ENCODE data around the gene CISD2. TPM values are rescaled to one million over a fixed set of nuclear protein-coding genes. Genes with fewer than 3 reads are reported as not detected.
"Not testable (repeated sequence)": the region's sequence is repeated elsewhere in the genome, so short reads cannot be mapped to it uniquely, and the experiment has no call there.

Gene CISD2
- 39.6 and 40.0 TPM in 2 replicates for polyA plus RNA-seq (2013)

GRCh38 chr4:102868781-102869568 is at the start of gene CISD2:
CISD2 (plus strand) TSS chr4:102868992; CDS start chr4:102869085, 93 bp downstream.
- no peak within 1 kb of the TSS for H2BK12ac ChIP-seq (ENCODE audit: low read length)
- H2BK120ac ChIP-seq (ENCODE audit: insufficient read depth, low read length, poor library complexity): peak within 1 kb of the TSS; percentile 70
- H4K12ac ChIP-seq (ENCODE audit: low read depth, low read length): peak within 1 kb of the TSS; percentile 92
- H3K9ac ChIP-seq (ENCODE audit: low read length): peak within 1 kb of the TSS; percentile 84
- peaks cover 0 to 2% of the 10 kb centered on the region in 2 experiments for H3K36me3 ChIP-seq (ENCODE audit: control insufficient read depth in 1 of 2, insufficient read depth in 2 of 2, low read length in 2 of 2)
- DNase-seq: peak; percentile 96
- peak within 1 kb of the TSS; percentile 55 for H3K4ac ChIP-seq (ENCODE audit: low read depth, low read length)
- H2AFZ ChIP-seq (ENCODE audit: insufficient read depth, low read length, poor library complexity): peak within 1 kb of the TSS; percentile 53
- peak within 1 kb of the TSS; percentile 87 for H4K8ac ChIP-seq (ENCODE audit: low read depth, low read length)
- H3K23ac ChIP-seq (ENCODE audit: low read length): no peak within 1 kb of the TSS
- H3K4me2 ChIP-seq (ENCODE audit: low read length): peak within 1 kb of the TSS; percentile 76
- H3K9me3 ChIP-seq (ENCODE audit: insufficient read depth, low read depth, low read length): no peaks in the 10 kb centered on the region
- H2AK5ac ChIP-seq (ENCODE audit: low read length): no peak within 1 kb of the TSS
- H3K4me1 ChIP-seq (ENCODE audit: control insufficient read depth in 1 of 2, insufficient read depth in 2 of 2, low read length in 2 of 2): peaks cover 0 to 3% of the 10 kb centered on the region in 2 experiments
- H3K4me3 ChIP-seq (ENCODE audit: low read depth, low read length): peak within 1 kb of the TSS; percentile 88
- peak within 1 kb of the TSS; percentile 72 for H3K14ac ChIP-seq (ENCODE audit: low read length)
- H2BK5ac ChIP-seq (ENCODE audit: low read depth, low read length, poor library complexity): peak within 1 kb of the TSS; percentile 70
- peak within 1 kb of the TSS; percentile 95 for H3K27ac ChIP-seq (ENCODE audit: low read depth, low read length)
- H3K79me1 ChIP-seq (ENCODE audit: low read length): peaks cover 12% of the 10 kb centered on the region
- peak within 1 kb of the TSS; percentile 73 for H3K18ac ChIP-seq (ENCODE audit: low read length)
- no peaks in the 10 kb centered on the region for H3K27me3 ChIP-seq (ENCODE audit: insufficient read depth, low read length)
- H4K91ac ChIP-seq (ENCODE audit: low read depth, low read length): peak within 1 kb of the TSS; percentile 85
- no CpG with 5 or more reads among the region's 71 CpGs for WGBS (ENCODE audit: extremely low coverage, insufficient coverage, insufficient read length)
- no peaks in the 10 kb centered on the region for H3K79me2 ChIP-seq (ENCODE audit: control insufficient read depth, insufficient read depth, low read length, poor library complexity)

GRCh38 chr4:102819100-102819499 is 49.7 kb upstream of the CISD2 start:
- not testable (repeated sequence) for H3K79me1 ChIP-seq (ENCODE audit: low read length); H2AFZ ChIP-seq (ENCODE audit: insufficient read depth, low read length, poor library complexity); H4K12ac ChIP-seq (ENCODE audit: low read depth, low read length); H3K18ac ChIP-seq (ENCODE audit: low read length); H3K27me3 ChIP-seq (ENCODE audit: insufficient read depth, low read length); H3K4me3 ChIP-seq (ENCODE audit: low read depth, low read length); H3K9ac ChIP-seq (ENCODE audit: low read length); H2BK5ac ChIP-seq (ENCODE audit: low read depth, low read length, poor library complexity); H3K27ac ChIP-seq (ENCODE audit: low read depth, low read length); H2AK5ac ChIP-seq (ENCODE audit: low read length); H3K36me3 ChIP-seq (ENCODE audit: control insufficient read depth in 1 of 2, insufficient read depth in 2 of 2, low read length in 2 of 2); H2BK120ac ChIP-seq (ENCODE audit: insufficient read depth, low read length, poor library complexity); H3K9me3 ChIP-seq (ENCODE audit: insufficient read depth, low read depth, low read length); H3K23ac ChIP-seq (ENCODE audit: low read length); H4K8ac ChIP-seq (ENCODE audit: low read depth, low read length); H2BK12ac ChIP-seq (ENCODE audit: low read length); H3K4me2 ChIP-seq (ENCODE audit: low read length); H4K91ac ChIP-seq (ENCODE audit: low read depth, low read length); DNase-seq; H3K14ac ChIP-seq (ENCODE audit: low read length)
- peak overlapping the region; percentile 98 for H3K4ac ChIP-seq (ENCODE audit: low read depth, low read length)
- peaks cover 7 to 11% of the 10 kb centered on the region in 2 experiments for H3K4me1 ChIP-seq (ENCODE audit: control insufficient read depth in 1 of 2, insufficient read depth in 2 of 2, low read length in 2 of 2)
- no CpG with 5 or more reads among the region's 10 CpGs for WGBS (ENCODE audit: extremely low coverage, insufficient coverage, insufficient read length)
- peaks cover 12% of the 10 kb centered on the region for H3K79me2 ChIP-seq (ENCODE audit: control insufficient read depth, insufficient read depth, low read length, poor library complexity)

- peaks cover 0 to 4% of the 10 kb centered on the region in 2 experiments for H3K36me3 ChIP-seq (ENCODE audit: control insufficient read depth in 1 of 2, insufficient read depth in 2 of 2, low read length in 2 of 2)
- H2BK5ac ChIP-seq (ENCODE audit: low read depth, low read length, poor library complexity): no peak overlapping the region
- peak overlapping the region; percentile 86 for H3K4ac ChIP-seq (ENCODE audit: low read depth, low read length)
- peaks cover 8% of the 10 kb centered on the region for H3K79me2 ChIP-seq (ENCODE audit: control insufficient read depth, insufficient read depth, low read length, poor library complexity)
- H2BK12ac ChIP-seq (ENCODE audit: low read length): no peak overlapping the region
- no CpG with 5 or more reads among the region's 8 CpGs for WGBS (ENCODE audit: extremely low coverage, insufficient coverage, insufficient read length)
- H2AK5ac ChIP-seq (ENCODE audit: low read length): no peak overlapping the region
- peak overlapping the region; percentile 41 for H3K27ac ChIP-seq (ENCODE audit: low read depth, low read length)
- no peak overlapping the region for H2BK120ac ChIP-seq (ENCODE audit: insufficient read depth, low read length, poor library complexity)
- no peak overlapping the region for H3K9ac ChIP-seq (ENCODE audit: low read length)
- peaks cover 4 to 8% of the 10 kb centered on the region in 2 experiments for H3K4me1 ChIP-seq (ENCODE audit: control insufficient read depth in 1 of 2, insufficient read depth in 2 of 2, low read length in 2 of 2)
- no peak overlapping the region for H3K4me3 ChIP-seq (ENCODE audit: low read depth, low read length)
- H3K27me3 ChIP-seq (ENCODE audit: insufficient read depth, low read length): no peaks in the 10 kb centered on the region
- no peak overlapping the region for H4K91ac ChIP-seq (ENCODE audit: low read depth, low read length)
- H3K79me1 ChIP-seq (ENCODE audit: low read length): no peaks in the 10 kb centered on the region
- no peak overlapping the region for H3K4me2 ChIP-seq (ENCODE audit: low read length)
- no peak overlapping the region for H3K18ac ChIP-seq (ENCODE audit: low read length)
- H4K8ac ChIP-seq (ENCODE audit: low read depth, low read length): no peak overlapping the region
- DNase-seq: no peak
- no peak overlapping the region for H4K12ac ChIP-seq (ENCODE audit: low read depth, low read length)
- no peaks in the 10 kb centered on the region for H3K9me3 ChIP-seq (ENCODE audit: insufficient read depth, low read depth, low read length)
- H2AFZ ChIP-seq (ENCODE audit: insufficient read depth, low read length, poor library complexity): no peak overlapping the region
- H3K23ac ChIP-seq (ENCODE audit: low read length): no peak overlapping the region
- H3K14ac ChIP-seq (ENCODE audit: low read length): no peak overlapping the region
Measured at GRCh38 chr4:102819588-102820365, 49.0 kb upstream of the CISD2 start.

GRCh38 chr4:102823464-102823863 is 45.3 kb upstream of the CISD2 start:
- Histone ChIP-seq H3K79me2 (ENCODE audit: control insufficient read depth, insufficient read depth, low read length, poor library complexity) (peaks cover 24% of the 10 kb centered on the region), H3K14ac (ENCODE audit: low read length) (no peak overlapping the region), H3K18ac (ENCODE audit: low read length) (no peak overlapping the region), H4K12ac (ENCODE audit: low read depth, low read length) (no peak overlapping the region), H2BK120ac (ENCODE audit: insufficient read depth, low read length, poor library complexity) (no peak overlapping the region), H3K27ac (ENCODE audit: low read depth, low read length) (no peak overlapping the region), H2BK12ac (ENCODE audit: low read length) (no peak overlapping the region), H2AK5ac (ENCODE audit: low read length) (no peak overlapping the region), H3K9me3 (ENCODE audit: insufficient read depth, low read depth, low read length) (no peaks in the 10 kb centered on the region), H3K36me3 (ENCODE audit: control insufficient read depth in 1 of 2, insufficient read depth in 2 of 2, low read length in 2 of 2) (peaks cover 0 to 3% of the 10 kb centered on the region in 2 experiments), H3K9ac (ENCODE audit: low read length) (no peak overlapping the region), H2AFZ (ENCODE audit: insufficient read depth, low read length, poor library complexity) (no peak overlapping the region), H3K4me2 (ENCODE audit: low read length) (peak overlapping the region; percentile 57), H3K79me1 (ENCODE audit: low read length) (peaks cover 25% of the 10 kb centered on the region), H4K91ac (ENCODE audit: low read depth, low read length) (no peak overlapping the region), H3K27me3 (ENCODE audit: insufficient read depth, low read length) (no peaks in the 10 kb centered on the region), H3K4ac (ENCODE audit: low read depth, low read length) (no peak overlapping the region), H4K8ac (ENCODE audit: low read depth, low read length) (no peak overlapping the region), H3K4me3 (ENCODE audit: low read depth, low read length) (no peak overlapping the region), H2BK5ac (ENCODE audit: low read depth, low read length, poor library complexity) (no peak overlapping the region), H3K23ac (ENCODE audit: low read length) (no peak overlapping the region), H3K4me1 (ENCODE audit: control insufficient read depth in 1 of 2, insufficient read depth in 2 of 2, low read length in 2 of 2) (peaks cover 2 to 4% of the 10 kb centered on the region in 2 experiments)
- WGBS (ENCODE audit: extremely low coverage, insufficient coverage, insufficient read length): no CpG with 5 or more reads among the region's 4 CpGs
- DNase-seq: no peak

Data from trophoblast cell (in vitro differentiated cells and primary cell).